Daoy (cell line): Measurements from ENCODE around the gene AKR1E2. TPM values are rescaled to one million over a fixed set of nuclear protein-coding genes. Genes with fewer than 3 reads are reported as not detected.

Experiments
- DNase-seq: peaks from one replicate; pipeline ENCODE4 v3.0.0-alpha.2; 2015; ENCODE audit warnings: low read depth
- total RNA-seq: library from RNA; depleted of rRNA; stranded (reverse); fragments of >200 nt; shearing (Covaris generic); gene quantifications from 2 replicates; pipeline ENCODE4 v1.2.3, GENCODE V29; 2014; rRNA removed

The AKR1E2 gene
- total RNA-seq = not detected in 2 replicates

- no peak for DNase-seq
These were observed at the start of gene AKR1E2 for GRCh38 chr10:4825868-4826791. AKR1E2 (plus strand) TSS chr10:4826207; CDS start chr10:4826325, 118 bp downstream.

DNA sequence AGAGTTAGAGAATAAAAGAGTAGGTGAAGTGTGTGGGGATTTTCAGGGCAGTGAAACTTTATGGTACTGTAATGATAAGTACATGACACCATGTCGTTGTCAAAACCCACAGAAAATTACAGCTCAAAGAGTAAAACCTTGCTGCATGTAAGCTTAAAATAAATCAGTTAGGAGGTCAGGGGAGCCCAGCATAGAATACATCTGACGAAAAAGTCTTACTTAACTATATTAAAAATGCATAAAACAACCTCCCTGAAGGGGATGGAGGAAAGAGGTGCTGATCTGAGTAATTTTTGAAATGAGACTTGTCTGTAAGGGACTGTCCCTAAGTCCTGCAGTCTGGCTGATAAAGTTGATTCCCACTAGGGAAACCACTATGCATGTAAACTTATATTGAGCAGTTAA, 49.8 kb upstream of the AKR1E2 start:
- no peak for DNase-seq

- no peak for DNase-seq
These were observed 47.2 kb upstream of the AKR1E2 start for GRCh38 chr10:4778761-4779160.

GRCh38 chr10:4780091-4780490, 45.9 kb upstream of the AKR1E2 start:
- DNase-seq = no peak

GRCh38 chr10:4780782-4781181, 45.2 kb upstream of the AKR1E2 start:
- peak; percentile 53 for DNase-seq

GRCh38 chr10:4781955-4782354, 44.1 kb upstream of the AKR1E2 start:
- no peak for DNase-seq

DNA sequence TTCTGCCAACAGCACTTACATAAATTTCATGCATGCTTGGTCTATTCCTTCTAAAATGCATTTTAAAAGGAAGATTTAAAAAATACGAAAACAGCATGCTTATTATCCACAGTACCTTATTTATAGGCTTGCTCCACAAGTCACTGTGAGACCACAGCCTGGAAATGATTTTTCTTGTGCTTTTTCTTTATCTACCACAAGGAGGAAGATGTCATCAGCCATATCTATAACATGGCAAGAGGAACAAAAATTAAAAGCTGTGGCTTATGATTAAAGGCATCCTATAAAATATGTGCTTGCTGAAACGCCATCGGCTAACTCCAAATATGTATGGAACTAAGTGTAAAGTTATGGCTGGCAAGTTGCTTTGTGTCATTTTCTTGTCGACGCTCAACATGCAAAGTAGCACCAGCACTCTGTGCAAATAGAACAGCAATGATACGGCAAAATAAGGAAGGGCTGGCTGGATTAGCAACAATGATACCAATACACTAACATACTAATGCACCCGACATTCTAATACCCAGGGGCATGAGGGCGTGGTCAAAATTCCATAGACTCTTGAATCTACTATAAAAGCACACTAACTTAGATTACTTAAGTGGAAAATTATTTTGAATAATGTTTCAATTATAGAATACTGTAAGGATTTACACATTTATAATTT, 41.2 kb upstream of the AKR1E2 start:
- no peak for DNase-seq

- no peak for DNase-seq
These were observed 39.8 kb upstream of the AKR1E2 start for GRCh38 chr10:4786043-4786839.

GRCh38 chr10:4790045-4790444, 36.0 kb upstream of the AKR1E2 start:
- DNase-seq = no peak

- no peak for DNase-seq
These were observed 35.1 kb upstream of the AKR1E2 start for GRCh38 chr10:4790922-4791321.

DNA sequence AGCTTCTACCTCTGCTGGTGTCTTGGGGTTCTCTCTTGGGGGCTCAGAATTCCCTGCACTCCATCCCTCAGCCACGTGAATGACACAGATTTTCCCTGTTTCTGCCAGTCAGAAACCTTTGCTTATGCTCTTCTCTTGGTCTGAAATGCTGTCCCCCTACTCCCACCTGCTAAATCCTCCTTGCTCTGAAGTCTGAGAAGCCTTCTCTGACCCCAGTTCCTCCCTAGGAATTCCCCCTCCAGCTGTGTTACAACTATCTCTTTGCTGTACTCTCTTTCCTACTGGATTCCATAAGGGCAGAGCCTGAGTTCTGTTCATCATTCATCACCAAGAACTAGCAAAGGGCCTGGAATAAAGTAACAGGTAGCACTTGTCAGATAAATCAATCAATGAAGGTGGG, 33.6 kb upstream of the AKR1E2 start:
- no peak for DNase-seq

DNA sequence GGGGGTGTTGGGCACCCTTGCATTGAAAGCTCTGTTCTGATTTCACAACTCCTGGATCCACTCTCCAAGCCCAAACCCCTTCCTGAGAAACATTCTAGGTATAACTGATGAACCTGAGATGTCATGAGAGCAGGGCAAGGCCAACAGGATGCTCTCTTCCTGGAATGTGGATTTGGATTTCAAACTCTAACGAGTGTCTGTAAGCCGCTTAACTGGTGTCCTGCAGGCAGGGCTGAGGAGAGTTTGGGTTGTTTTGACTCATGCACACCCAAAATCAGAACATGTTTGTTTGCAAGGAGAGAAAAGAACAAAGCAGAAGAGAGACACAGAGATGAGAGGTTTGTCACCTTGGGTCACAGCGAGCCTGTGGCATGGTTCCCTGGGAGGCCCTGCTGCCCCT, 24.6 kb upstream of the AKR1E2 start:
- no peak for DNase-seq

DNA sequence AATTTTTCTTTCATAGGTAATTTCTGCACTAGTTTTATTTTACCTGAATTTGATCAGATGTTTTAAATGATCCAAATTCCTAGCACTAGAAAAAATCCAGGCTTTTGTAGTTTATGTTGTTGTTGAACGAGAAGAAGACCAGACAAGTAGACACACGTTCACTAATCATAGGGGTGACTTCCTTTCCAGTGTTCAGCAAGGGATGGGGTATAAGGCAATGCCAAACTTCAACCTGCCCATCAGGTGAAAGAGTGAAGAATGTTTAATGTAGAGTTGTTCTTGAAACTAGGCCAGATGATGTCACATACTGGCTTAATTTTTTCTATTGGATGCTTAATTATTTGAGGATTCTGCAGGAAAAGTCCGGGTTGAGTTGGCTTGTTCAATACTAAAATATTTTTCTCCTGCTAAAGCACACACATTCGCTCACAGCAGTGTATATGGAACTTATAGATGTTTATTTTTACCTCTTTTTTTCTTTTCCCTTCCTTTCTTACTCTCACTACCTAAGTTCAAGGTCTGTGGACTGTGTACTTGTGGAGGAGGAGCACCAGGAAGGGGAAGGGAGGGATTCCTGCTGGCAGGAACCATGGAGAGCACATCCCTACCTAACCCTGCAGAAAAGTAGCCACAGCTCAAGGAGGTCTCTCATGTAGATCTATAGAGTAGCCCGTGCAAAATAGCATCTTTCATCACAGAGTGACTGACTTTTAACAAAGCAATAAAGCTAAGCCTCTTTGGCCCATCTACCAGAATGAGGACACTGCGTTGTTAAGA, 23.1 kb upstream of the AKR1E2 start:
- no peak for DNase-seq

GRCh38 chr10:4803822-4804221, 22.2 kb upstream of the AKR1E2 start:
- DNase-seq = no peak

DNA sequence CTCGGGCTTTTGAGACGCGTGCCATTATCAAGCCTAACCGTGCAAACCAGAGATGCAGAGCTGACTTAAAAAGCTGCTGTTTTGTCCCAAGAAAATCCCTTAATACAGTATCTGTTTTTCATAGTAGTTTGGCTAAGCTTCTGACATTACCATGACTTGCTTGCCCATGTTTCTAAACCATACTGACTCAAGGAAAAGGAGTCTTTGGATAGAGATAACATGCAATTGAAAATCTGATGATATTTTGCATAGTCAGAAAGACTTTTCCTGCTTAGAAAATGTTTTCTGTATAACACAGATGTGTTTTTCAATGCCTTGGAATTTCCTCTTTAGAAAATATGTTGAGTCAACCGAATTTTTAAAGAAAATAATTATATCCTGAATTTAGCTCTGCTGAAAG, 21.5 kb upstream of the AKR1E2 start:
- no peak for DNase-seq

DNA sequence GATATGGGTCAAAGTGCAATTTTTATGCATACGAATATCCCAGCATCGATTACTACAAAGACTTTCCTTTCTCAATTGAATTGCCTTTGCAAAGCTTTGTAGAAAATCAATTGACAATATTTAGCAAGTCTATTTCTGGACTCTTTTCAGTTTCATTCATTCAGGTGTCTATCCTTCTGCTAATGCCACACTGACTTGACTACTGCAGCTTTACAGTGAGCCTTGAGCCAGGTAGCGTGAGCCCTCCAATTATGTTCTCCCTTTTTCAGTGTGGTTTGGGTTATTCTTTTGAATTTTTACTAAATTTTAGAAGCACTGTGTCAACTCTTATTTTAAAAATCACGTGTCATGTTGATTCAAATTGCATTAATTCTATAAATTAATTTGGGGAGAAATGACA, 19.5 kb upstream of the AKR1E2 start:
- no peak for DNase-seq

GRCh38 chr10:4807761-4808507, 18.1 kb upstream of the AKR1E2 start:
- DNase-seq = peak; percentile 76

DNA sequence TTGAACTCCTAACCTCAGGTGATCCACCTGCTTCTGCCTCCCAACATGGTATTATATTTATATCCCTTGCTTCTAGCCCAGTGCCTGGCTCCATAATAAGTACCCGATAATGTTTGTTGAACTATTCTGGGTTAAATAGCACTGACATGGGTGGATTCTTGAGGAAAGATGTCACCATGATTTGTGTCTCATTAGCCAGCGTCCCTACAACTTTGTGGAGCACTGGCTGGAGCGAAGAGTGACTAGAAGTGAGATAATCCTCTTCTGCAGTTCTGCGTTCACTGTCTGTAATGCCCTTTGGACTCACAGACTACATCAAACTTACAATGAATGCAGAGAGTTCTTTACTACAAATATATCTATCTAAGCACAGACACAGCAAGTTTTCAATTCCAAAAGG, 16.9 kb upstream of the AKR1E2 start:
- DNase-seq = no peak

GRCh38 chr10:4810092-4810491, 15.9 kb upstream of the AKR1E2 start:
- DNase-seq = peak; percentile 9

DNA sequence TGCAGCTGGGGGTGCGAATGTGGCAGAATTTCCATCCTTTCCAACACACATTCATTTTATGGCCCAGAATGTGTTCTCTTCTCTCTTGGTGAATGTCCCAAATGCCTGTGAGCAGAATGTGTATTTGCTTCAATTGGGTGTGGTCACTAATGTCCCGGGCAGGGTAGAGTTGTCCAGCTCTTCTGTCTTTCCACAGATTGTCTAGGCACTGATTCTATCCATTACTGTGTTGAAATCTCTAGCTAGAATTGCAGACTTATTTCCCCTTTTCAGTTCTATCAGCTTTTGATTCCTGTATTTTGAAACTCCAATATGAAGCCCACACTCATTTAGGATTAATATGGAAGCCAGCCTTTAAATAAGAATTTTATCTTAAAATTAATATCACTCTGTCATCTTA, 14.0 kb upstream of the AKR1E2 start:
- no peak for DNase-seq

- peak; percentile 83 for DNase-seq
These were observed 13.0 kb upstream of the AKR1E2 start for GRCh38 chr10:4813023-4813422.
